Neutrophil (primary cell): ENCODE measurements around the gene RIC8A.

ENCODE experiments used
- H3K27ac ChIP-seq: fragments of 200-600 bp; sonication (generic); 2 replicates; pipeline ENCODE4 v1.5.1; 2016; ENCODE audit warnings: mild to moderate bottlenecking, moderate library complexity
- H3K27me3 ChIP-seq: fragments of 200-600 bp; sonication (generic); 2 replicates; pipeline ENCODE4 v1.6.0; 2016; ENCODE audit warnings: mild to moderate bottlenecking
- H3K36me3 ChIP-seq: fragments of 200-600 bp; sonication (generic); 2 replicates; pipeline ENCODE4 v1.5.1; 2017
- H3K4me1 ChIP-seq, 2 experiments: fragments of 200-600 bp in 1 of 2; sonication (generic) in 1 of 2; 1 replicate in 1 of 2; 2 replicates in 1 of 2; pipeline versions ENCODE4 v1.5.1 to v1.6.1; 2013 to 2016; ENCODE audit warnings: low read depth in 1 of 2, low read length in 1 of 2, mild to moderate bottlenecking in 1 of 2, moderate library complexity in 1 of 2; ENCODE audit not compliant: control insufficient read depth in 1 of 2, insufficient read depth in 1 of 2
- H3K4me3 ChIP-seq, 2 experiments: fragments of 200-600 bp in 1 of 2; sonication (generic) in 1 of 2; 1 replicate in 1 of 2; 2 replicates in 1 of 2; pipeline ENCODE4 v1.5.1; 2013 to 2016; ENCODE audit warnings: low read depth in 1 of 2, low read length in 1 of 2, mild to moderate bottlenecking in 1 of 2, moderate library complexity in 1 of 2
- H3K9me3 ChIP-seq: fragments of 200-600 bp; sonication (generic); 2 replicates; pipeline ENCODE4 v1.5.1; 2016
- TF ChIP-seq, protein P1 (sequence below): fragments of 200-600 bp; sonication (generic); IDR thresholded peaks from 2 replicates; pipeline ENCODE4 v1.5.1; 2016; ENCODE audit warnings: antibody characterized with exemption

RIC8A gene

DNA sequence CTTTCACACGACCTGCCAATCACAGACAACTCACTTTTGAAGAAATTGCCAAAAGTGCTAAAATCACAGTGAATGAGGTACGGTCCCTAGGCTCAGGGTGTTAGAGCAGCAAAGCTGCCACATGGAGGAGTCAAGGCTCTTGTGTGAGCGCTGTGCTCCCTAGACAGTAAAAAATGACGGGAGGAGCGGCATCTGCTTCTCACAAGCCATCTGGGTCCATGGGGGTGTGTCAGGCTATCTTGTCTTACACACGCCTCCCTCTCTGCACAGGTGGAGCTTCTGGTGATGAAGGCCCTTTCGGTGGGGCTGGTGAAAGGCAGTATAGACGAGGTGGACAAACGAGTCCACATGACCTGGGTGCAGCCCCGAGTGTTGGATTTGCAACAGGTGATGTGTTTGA lies 44.0 kb downstream of the RIC8A start:
- TF ChIP-seq, protein P1, sequence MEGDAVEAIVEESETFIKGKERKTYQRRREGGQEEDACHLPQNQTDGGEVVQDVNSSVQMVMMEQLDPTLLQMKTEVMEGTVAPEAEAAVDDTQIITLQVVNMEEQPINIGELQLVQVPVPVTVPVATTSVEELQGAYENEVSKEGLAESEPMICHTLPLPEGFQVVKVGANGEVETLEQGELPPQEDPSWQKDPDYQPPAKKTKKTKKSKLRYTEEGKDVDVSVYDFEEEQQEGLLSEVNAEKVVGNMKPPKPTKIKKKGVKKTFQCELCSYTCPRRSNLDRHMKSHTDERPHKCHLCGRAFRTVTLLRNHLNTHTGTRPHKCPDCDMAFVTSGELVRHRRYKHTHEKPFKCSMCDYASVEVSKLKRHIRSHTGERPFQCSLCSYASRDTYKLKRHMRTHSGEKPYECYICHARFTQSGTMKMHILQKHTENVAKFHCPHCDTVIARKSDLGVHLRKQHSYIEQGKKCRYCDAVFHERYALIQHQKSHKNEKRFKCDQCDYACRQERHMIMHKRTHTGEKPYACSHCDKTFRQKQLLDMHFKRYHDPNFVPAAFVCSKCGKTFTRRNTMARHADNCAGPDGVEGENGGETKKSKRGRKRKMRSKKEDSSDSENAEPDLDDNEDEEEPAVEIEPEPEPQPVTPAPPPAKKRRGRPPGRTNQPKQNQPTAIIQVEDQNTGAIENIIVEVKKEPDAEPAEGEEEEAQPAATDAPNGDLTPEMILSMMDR, result no peak
- no peaks in the 10 kb centered on the region for H3K27me3 ChIP-seq
- no peak overlapping the region for H3K4me3 ChIP-seq
- peaks cover 70% of the 10 kb centered on the region for H3K36me3 ChIP-seq
- no peaks in the 10 kb centered on the region for H3K9me3 ChIP-seq
- peak overlapping the region; percentile 12 for H3K27ac ChIP-seq
- H3K4me1 ChIP-seq, result peaks cover 0 to 6% of the 10 kb centered on the region in 2 experiments

DNA sequence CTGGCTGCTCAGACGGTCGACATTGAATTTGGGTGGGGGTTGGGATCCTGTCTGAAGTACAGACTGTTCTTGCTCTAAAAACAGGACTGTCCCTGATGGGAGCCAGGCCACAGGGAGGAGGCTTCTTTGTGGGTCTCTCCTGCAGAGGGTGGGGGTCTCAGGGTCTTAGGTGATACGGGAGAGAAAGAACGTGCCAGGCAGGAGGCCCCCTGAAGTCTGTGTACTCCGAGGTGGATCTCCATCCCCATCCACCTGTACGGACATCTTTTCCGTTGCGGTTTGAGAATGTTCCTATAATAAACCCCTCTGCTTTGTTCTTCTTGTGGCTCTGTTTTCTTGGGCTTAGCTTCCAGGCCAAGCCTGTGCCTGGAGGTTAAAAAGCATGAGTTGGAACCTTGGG lies 45.2 kb downstream of the RIC8A start:
- peaks cover 59% of the 10 kb centered on the region for H3K36me3 ChIP-seq
- H3K27ac ChIP-seq, result no peak overlapping the region
- H3K9me3 ChIP-seq, result no peaks in the 10 kb centered on the region
- H3K27me3 ChIP-seq, result no peaks in the 10 kb centered on the region
- TF ChIP-seq, protein P1, result no peak
- peaks cover 0 to 6% of the 10 kb centered on the region in 2 experiments for H3K4me1 ChIP-seq
- no peak overlapping the region for H3K4me3 ChIP-seq

DNA sequence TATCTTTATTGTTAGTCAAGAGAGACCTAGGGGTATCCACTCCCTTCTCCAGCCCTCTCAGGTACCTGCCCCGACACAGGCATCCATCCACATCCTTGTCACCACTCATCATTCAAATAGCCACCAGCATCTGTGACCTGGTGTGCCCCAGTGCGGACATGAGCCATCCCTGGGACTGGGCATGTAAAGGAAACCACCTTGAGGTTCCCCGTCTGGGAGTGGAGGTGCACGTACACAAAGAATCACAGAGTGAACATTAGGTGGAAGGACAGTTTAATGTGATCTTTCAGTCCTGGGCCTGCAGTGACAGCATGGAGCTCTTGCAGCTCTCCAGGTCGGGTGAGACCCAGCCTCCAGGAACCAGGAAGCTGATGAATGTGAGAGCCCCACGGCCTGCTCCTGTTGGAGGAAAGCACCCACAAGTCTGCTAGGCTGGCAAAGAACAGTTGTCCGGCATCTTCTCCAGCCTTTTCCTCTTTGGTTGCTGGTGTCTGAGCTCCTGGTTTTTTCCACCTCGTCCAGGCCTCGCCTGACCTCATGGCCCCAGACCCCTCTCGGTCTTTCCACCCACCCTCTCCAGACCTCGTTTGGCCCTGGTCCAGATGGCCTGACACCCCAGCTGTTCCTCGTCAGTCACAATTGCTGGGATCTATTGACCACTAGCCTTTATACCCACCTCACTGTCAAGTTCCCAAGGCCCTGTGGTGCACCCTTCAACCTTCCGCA lies 45.8 kb downstream of the RIC8A start:
- Histone ChIP-seq H3K4me3 (no peak overlapping the region), H3K27ac (peak overlapping the region; percentile 8), H3K36me3 (peaks cover 53% of the 10 kb centered on the region), H3K27me3 (no peaks in the 10 kb centered on the region), H3K4me1 (peaks cover 0 to 6% of the 10 kb centered on the region in 2 experiments), H3K9me3 (no peaks in the 10 kb centered on the region)
- TF ChIP-seq, protein P1, result no peak

DNA sequence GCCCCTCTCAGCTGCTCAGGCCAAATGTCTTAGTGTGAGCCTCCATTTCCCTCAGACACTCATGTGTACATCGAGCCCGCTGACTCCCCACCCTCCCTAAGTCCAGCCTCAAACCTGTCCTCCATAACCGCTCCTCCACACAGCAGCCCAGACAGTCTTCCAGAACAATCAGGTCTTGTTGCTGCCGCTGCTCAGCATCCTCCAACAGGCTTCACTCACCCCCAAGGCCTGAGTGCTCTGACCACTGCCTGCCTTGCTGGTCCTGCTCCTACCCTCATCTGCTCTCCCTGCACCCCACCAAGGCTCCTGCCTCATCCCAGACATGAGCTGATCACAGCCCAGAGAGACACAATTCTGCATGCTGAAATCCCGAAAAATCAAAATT lies 46.4 kb downstream of the RIC8A start:
- Histone ChIP-seq H3K27me3 (no peaks in the 10 kb centered on the region), H3K27ac (no peak overlapping the region), H3K4me3 (no peak overlapping the region), H3K9me3 (no peaks in the 10 kb centered on the region), H3K36me3 (peaks cover 47% of the 10 kb centered on the region), H3K4me1 (peaks cover 0 to 6% of the 10 kb centered on the region in 2 experiments)
- TF ChIP-seq, protein P1, result no peak

DNA sequence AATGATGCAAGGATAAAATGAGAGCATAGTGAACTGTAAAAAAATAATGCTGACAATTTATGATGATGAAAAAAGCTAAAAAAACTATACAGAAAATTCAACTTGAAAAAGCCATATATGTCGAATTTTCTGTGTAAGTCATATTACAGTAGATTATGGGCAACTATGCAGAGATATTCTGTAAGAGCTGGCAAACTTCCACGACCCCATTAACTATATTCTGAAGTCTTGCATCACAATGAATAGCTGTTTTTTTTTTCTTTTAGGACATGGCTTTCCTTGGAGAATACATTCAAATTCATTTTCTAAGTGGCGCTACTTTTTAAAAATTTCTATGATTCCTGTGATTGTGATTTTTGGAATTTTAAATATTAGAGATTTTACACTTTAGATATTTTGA lies 47.7 kb downstream of the RIC8A start:
- H3K36me3 ChIP-seq, result peaks cover 34% of the 10 kb centered on the region
- H3K9me3 ChIP-seq, result no peaks in the 10 kb centered on the region
- H3K27ac ChIP-seq, result no peak overlapping the region
- TF ChIP-seq, protein P1, result no peak
- H3K27me3 ChIP-seq, result peaks cover 5% of the 10 kb centered on the region
- peaks cover 0 to 6% of the 10 kb centered on the region in 2 experiments for H3K4me1 ChIP-seq
- no peak overlapping the region for H3K4me3 ChIP-seq
